Stomach (tissue), 9 donors: ENCODE measurements around the gene STON2. TPM values are rescaled to one million over a fixed set of nuclear protein-coding genes. Genes with fewer than 3 reads are reported as not detected.

Experiments used
- DNase-seq, 2 donors: peaks; one replicate each; pipeline versions ENCODE4 v3.0.0 to v3.0.0-alpha.2; 2013 to 2019
- H3K27ac ChIP-seq, 5 donors: fragments of 200-600 bp in 4 of 5; sonication (generic) in 4 of 5; one replicate each; pipeline ENCODE4 v1.5.1; 2013 to 2019; ENCODE audit warnings: mild to moderate bottlenecking in 1 of 5, moderate library complexity in 1 of 5
- H3K27me3 ChIP-seq, 3 donors: fragments of 200-600 bp; sonication (generic); one replicate each; pipeline ENCODE4 v1.5.1; 2017 to 2019; ENCODE audit warnings: mixed run types in 1 of 3
- H3K36me3 ChIP-seq, 4 donors: fragments of 200-600 bp; sonication (generic); 1 replicate in 3 of 4; 2 replicates in 1 of 4; pipeline ENCODE4 v1.5.1; 2016 to 2019
- H3K4me1 ChIP-seq, 4 donors: fragments of 200-600 bp; sonication (generic); one replicate each; pipeline ENCODE4 v1.5.1; 2016 to 2019
- H3K4me3 ChIP-seq, 4 donors: fragments of 200-600 bp; sonication (generic) in 3 of 4; one replicate each; pipeline ENCODE4 v1.5.1; 2016 to 2019; ENCODE audit warnings: mild to moderate bottlenecking in 1 of 4
- H3K9me3 ChIP-seq, 4 donors: fragments of 200-600 bp; sonication (generic); one replicate each; pipeline ENCODE4 v1.5.1; 2016 to 2019
- EP300 ChIP-seq: sonication (generic); formaldehyde crosslinking; IDR thresholded peaks from one replicate; pipeline ENCODE4 v1.6.1; 2017; ENCODE audit warnings: antibody characterized with exemption
- POLR2A ChIP-seq, 4 donors: fragments of 450-650 bp; IDR thresholded peaks; one replicate each; pipeline ENCODE4 v1.6.1; 2016; ENCODE audit warnings: antibody characterized with exemption in 4 of 4, control low read depth in 2 of 4, mild to moderate bottlenecking in 1 of 4, moderate library complexity in 1 of 4
- POLR2AphosphoS5 ChIP-seq, 3 donors: sonication (generic); formaldehyde crosslinking; IDR thresholded peaks; one replicate each; pipeline ENCODE4 v1.6.1; 2016; ENCODE audit warnings: antibody characterized with exemption in 3 of 3
- WGBS, 5 donors: extraction: QIAGEN DNeasy Blood & Tissue Kit in 3 of 5; methylation state at CpG; one replicate each; pipeline versions ENCODE4 v1.1.5 to v1.1.7; 2013 to 2018; 5-methylcytosine and 5-hydroxymethylcytosine counted together
- intact Hi-C: fragments of 100-400 bp; cut with DNase I; formaldehyde crosslinking; loops from one replicate; pipeline ENCODE4 v1.15.1; 2023; ENCODE audit warnings: low total_unique reads
- polyA plus RNA-seq, 3 donors: library from polyadenylated mRNA; stranded (reverse); fragments of 200-250 nt; gene quantifications; one replicate each; pipeline ENCODE4 v1.2.3, GENCODE V29; 2013
- total RNA-seq, 5 donors: library from RNA; depleted of rRNA; stranded (reverse); fragments of >200 nt; gene quantifications; one replicate each; pipeline versions ENCODE4 v1.1.0 to v1.2.3, GENCODE V29; 2014 to 2016
- TF ChIP-seq, protein P1 (sequence below), 7 experiments: fragments of 450-650 bp in 4 of 7; fragments of 200-600 bp in 3 of 7; sonication (generic) in 3 of 7; IDR thresholded peaks; one replicate each; pipeline ENCODE4 v1.5.1; 2016 to 2019; ENCODE audit warnings: antibody characterized with exemption in 7 of 7, control low read depth in 2 of 7, mild to moderate bottlenecking in 1 of 7
- donor health status: healthy with polysubstance abuse.
- donor health status: Bipolar disorder and iron deficiency.
- donor health status: healthy.

STON2 gene
- total and polyA plus RNA-seq, 8 donors: 1.4 to 50.2 (median 8.3) TPM

DNA sequence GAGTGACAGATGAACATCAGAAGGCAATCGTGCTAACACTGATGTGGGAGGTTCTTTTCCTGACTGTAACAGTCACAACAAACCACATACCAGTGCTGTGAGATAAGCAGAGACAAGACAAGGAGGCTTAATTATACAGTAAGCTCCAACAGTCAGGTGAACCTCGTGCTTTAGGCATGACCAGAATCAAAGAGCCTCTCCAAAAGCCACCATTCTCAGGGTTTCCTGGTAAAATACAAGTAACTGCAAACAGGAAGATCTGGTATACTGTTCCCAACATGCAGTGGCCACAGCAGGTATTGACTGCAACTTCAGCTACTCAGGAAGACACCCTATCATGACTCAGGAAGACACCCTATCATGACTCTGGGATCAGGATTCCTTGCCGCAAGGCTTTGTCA lies 132.1 kb downstream of the STON2 start:
- DNase-seq: no peak
- TF ChIP-seq POLR2A (IDR thresholded peaks at IDR 0.05) (no peak), EP300 (no peak), POLR2AphosphoS5 (IDR thresholded peaks at IDR 0.05) (no peak)
- TF ChIP-seq, protein P1, sequence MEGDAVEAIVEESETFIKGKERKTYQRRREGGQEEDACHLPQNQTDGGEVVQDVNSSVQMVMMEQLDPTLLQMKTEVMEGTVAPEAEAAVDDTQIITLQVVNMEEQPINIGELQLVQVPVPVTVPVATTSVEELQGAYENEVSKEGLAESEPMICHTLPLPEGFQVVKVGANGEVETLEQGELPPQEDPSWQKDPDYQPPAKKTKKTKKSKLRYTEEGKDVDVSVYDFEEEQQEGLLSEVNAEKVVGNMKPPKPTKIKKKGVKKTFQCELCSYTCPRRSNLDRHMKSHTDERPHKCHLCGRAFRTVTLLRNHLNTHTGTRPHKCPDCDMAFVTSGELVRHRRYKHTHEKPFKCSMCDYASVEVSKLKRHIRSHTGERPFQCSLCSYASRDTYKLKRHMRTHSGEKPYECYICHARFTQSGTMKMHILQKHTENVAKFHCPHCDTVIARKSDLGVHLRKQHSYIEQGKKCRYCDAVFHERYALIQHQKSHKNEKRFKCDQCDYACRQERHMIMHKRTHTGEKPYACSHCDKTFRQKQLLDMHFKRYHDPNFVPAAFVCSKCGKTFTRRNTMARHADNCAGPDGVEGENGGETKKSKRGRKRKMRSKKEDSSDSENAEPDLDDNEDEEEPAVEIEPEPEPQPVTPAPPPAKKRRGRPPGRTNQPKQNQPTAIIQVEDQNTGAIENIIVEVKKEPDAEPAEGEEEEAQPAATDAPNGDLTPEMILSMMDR (IDR thresholded peaks at IDR 0.05): no peak
- intact Hi-C loops: no loop called here

DNA sequence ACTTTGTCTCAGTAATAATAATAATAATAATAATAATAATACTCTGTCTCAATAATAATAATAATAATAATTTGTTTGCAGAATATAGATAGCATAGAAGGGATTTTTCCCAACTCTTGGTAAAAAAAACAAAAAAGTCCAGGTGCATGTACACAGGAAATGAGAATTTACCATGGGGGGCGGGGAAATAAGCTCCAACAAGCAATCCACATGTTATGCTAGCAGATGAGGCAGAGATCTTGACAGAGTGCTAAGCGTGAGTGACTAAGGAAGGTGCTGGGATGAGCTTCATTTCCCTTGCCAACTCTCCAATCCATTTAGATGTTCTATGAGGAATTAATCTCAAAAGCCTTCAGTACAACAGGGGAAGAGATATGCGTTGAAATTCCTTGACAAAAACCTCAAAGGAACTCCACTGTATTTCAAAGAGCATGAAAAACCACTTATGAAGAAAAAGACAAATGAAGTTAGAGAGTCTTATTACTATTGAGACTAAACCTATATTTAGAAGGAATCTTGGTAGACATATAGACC lies 134.4 kb downstream of the STON2 start:
- no peak for DNase-seq
- H3K27ac ChIP-seq: no peak overlapping the region
- TF ChIP-seq EP300: no peak
- TF ChIP-seq, protein P1 (IDR thresholded peaks at IDR 0.05): no peak
- TF ChIP-seq POLR2AphosphoS5 (IDR thresholded peaks at IDR 0.05): no peak
- no peak for TF ChIP-seq POLR2A (IDR thresholded peaks at IDR 0.05)
- intact Hi-C loops: no loop called here
- H3K9me3 ChIP-seq: no peaks in the 10 kb centered on the region
- peaks cover 0 to 3% (median 0%) of the 10 kb centered on the region in 4 donors for H3K36me3 ChIP-seq
- no peak overlapping the region for H3K4me3 ChIP-seq
- H3K27me3 ChIP-seq: no peaks in the 10 kb centered on the region
- peaks cover 0 to 13% (median 6%) of the 10 kb centered on the region in 4 donors for H3K4me1 ChIP-seq
- WGBS, 5 donors: 73 to 80% (median 78%) methylated on average over 3 of the region's 3 CpGs

More for the DNA sequence above, 132.1 kb downstream of the STON2 start:
- Histone ChIP-seq H3K9me3 (no peaks in the 10 kb centered on the region), H3K27me3 (no peaks in the 10 kb centered on the region), H3K4me1 (peaks cover 0 to 13% (median 6%) of the 10 kb centered on the region in 4 donors), H3K36me3 (peaks cover 0 to 3% (median 0%) of the 10 kb centered on the region in 4 donors), H3K4me3 (no peak overlapping the region), H3K27ac (no peak overlapping the region)
- WGBS, 5 donors: 54 to 66% (median 56%) methylated on average over 3 of the region's 3 CpGs

- Histone ChIP-seq H3K27ac (no peak overlapping the region), H3K36me3 (peaks cover 0 to 3% (median 0%) of the 10 kb centered on the region in 4 donors), H3K4me1 (peaks cover 0 to 7% (median 5%) of the 10 kb centered on the region in 4 donors), H3K27me3 (no peaks in the 10 kb centered on the region), H3K4me3 (no peak overlapping the region), H3K9me3 (no peaks in the 10 kb centered on the region)
- 70 to 89% (median 81%) methylated on average over 1 of the region's 1 CpG for WGBS, 5 donors
- TF ChIP-seq, protein P1 (IDR thresholded peaks at IDR 0.05): no peak
- TF ChIP-seq EP300: no peak
- no peak for TF ChIP-seq POLR2A (IDR thresholded peaks at IDR 0.05)
- intact Hi-C loops: no loop called here
- no peak for DNase-seq
Observed at GRCh38 chr14:81264671-81265070, 135.5 kb downstream of the STON2 start.

DNA sequence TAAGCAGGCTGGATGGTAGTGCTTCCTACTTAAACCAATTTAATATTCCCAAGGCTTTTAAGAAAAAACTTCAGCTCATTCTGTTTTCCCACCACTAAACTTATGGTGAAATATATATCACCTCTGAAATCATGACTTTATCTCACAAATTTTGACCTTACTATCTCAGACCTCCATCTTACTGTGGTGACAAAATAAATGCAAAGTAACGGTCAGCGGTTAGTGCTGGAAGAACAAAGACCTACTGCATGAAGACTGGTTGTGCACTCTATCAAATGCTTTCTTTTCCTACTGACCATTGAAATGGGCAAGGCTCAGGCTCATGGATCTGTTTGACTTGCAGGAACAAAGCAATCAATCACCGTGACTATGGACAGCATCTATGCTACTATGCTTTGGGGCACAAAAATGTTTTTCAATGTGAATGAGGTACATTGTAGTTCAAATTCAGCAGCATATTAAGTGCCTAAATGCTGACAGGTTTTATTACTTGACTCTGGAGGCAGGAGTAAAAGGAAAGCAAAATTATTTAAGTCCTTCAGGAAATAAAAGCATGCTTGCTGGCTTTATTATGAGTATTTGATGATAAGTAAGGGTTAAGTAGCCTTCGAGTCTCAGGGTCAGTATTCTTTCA lies 136.2 kb downstream of the STON2 start:
- TF ChIP-seq EP300: no peak
- no peak for TF ChIP-seq POLR2AphosphoS5 (IDR thresholded peaks at IDR 0.05)
- TF ChIP-seq, protein P1 (IDR thresholded peaks at IDR 0.05): no peak
- TF ChIP-seq POLR2A (IDR thresholded peaks at IDR 0.05): no peak
- Histone ChIP-seq H3K9me3 (no peaks in the 10 kb centered on the region), H3K4me3 (no peak overlapping the region), H3K27me3 (no peaks in the 10 kb centered on the region), H3K27ac (no peak overlapping the region), H3K4me1 (no peaks in the 10 kb centered on the region), H3K36me3 (peaks cover 0 to 3% (median 0%) of the 10 kb centered on the region in 4 donors)
- intact Hi-C loops: no loop called here
- 50 to 76% (median 62%) methylated on average over 4 of the region's 4 CpGs for WGBS, 5 donors
- no peak for DNase-seq
